Hematopoietic multipotent progenitor cell treated with erythropoietin and hydrocortisone succinate and interleukin-3 and kit ligand, for 17 days (in vitro differentiated cells): Measurements from ENCODE around the gene PDE6B.
"Not testable (repeated sequence)": the region's sequence is repeated elsewhere in the genome, so short reads cannot be mapped to it uniquely, and the experiment has no call there.

Experiments
- DNase-seq: peaks from one replicate; pipeline ENCODE4 v3.0.0-alpha.2; 2015; ENCODE audit warnings: low spot score

PDE6B gene

DNA sequence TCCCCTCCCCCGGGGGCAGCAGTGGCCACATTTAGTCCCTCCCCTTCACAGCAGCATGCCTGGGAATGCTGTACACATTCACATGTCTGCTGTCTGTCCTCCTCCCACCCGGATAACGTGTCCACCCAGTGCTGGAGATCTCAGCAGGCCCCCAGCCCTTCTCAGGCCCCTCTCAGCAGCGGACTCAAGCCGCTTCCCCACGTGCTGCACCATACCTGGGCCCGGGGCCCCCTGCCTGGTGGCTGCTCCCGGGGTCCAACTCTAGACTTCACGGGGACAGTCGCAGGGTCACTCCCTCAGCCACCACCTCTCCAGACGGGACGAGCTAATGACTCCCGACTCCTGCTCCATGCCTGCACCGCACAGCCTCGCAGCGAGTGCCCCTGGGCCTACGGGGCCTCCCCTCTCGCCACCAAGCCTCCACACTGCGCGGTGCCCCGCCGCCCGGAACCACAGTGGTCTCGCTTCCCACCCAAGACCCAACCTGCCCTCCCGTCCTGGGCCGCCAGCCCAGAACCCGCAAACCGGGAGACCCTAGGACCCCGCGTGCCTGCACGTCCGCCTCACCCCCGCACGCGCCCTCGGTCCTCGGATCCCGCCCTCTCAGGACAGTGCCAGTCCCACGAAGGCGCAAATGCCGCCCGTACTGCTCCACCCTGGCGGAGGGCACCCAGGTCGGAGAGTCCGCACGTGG lies 79.0 kb downstream of the PDE6B start:
- no peak for DNase-seq

DNA sequence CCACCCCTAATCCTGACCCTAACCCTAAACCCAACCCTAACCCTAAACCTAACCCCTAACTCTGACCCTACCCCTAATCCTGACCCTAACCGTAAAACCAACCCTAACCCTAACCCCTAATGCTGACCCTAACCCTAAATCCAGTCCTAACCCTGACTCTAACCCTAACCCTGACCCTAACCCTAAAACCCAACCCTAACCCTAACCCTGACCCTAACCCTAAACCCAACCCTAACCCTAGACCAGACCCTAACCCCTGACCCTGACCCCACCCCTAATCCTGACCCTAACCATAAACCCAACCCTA lies 79.6 kb downstream of the PDE6B start:
- no peak for DNase-seq

DNA sequence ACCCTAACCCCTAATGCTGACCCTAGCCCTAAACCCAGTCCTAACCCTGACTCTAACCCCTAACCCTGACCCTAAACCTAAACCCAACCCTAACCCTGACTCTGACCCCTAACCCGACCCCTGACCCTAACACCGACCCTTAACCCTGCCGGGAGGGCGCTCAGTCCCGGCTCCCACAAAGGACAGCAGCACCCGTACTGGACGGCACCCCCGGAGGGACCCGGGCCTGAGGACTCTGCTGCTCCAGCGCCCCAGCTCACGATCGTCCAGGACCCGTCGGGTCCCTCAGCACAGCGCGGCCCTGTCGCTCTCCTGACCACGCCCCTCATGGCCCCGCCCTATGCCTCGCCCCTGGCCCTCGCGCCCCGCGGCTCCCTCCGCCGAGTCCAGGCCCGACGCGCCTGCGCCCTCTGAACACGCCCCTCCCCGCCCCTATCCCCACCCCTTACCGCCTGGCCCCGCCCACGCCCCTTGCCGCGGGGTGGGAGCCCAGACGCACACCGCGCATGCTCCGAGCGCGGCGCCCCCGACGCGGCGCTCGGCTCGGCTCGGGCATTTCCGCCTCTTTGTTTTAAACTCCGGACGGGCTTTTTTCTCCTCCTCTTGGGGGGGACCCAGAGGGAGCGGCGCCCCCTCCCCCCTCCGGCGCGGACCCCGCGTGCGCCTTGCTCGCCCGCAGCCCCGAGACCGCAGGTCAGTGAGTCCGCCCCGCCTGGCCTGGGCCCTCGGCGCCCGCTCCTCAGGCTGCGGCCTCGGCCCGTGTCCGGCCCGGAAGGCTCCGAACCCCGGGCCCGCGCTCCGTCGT lies 80.1 kb downstream of the PDE6B start, which contains the start of gene PCGF3:
Gene PCGF3 (plus strand): TSS at position 555 of the 805 bp plus-strand sequence. CDS start 27,849 bp downstream, outside the sequence.
- DNase-seq = peak; percentile 90

DNA sequence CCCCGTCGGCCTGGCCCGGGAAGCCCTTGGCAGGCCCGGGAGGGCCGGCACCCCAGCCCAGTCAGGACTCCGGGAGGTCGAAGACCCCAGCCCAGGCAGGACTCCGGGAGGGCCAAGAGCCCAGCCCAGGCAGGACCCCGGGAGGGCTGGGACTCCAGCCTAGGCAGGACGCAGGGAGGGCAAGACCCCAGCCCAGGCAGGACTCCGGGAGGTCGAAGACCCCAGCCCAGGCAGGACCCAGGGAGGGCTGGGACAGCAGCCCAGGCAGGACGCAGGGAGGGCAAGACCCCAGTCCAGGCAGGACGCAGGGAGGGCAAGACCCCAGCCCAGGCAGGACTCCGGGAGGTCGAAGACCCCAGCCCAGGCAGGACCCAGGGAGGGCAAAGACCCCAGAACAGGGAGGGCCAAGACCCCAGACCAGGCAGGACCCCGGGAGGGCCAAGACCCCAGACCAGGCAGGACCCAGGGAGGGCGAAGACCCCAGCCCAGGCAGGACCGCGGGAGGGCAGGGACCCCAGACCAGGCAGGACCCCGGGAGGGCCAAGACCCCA lies 80.8 kb downstream of the PDE6B start:
- not testable (repeated sequence) for DNase-seq

DNA sequence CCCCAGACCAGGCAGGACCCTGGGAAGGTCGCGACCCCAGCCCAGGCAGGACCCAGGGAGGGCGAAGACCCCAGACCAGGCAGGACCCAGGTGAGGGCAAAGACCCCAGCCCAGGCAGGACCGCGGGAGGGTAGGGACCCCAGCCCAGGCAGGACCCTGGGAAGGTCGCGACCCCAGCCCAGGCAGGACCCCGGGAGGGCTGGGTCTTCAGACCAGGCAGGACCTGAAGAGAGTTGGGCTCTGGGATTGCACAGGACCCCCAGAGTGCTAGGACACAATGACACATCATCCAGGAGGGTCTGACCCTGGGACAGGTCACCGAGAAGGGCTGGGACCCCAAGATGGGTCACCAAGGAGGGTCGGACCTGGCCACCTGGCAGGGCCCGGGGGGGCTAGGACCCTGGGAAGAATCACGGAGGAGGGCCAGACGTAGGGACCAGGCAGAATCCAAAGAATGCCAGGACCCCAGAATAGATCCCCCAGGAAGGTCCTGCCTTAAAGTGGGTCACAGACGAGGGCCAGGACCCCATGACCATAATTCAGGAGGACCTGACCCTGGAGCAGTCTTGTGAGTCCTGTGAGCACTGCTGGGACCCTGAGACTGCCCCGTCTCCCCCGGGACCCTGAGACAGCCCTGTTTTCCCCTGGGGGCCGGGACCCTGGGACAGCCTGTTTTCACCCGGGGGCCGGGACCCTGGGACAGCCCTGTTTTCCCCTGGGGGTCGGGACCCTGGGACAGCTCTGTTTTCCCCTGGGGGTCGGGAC lies 81.6 kb downstream of the PDE6B start:
- DNase-seq = no peak

DNA sequence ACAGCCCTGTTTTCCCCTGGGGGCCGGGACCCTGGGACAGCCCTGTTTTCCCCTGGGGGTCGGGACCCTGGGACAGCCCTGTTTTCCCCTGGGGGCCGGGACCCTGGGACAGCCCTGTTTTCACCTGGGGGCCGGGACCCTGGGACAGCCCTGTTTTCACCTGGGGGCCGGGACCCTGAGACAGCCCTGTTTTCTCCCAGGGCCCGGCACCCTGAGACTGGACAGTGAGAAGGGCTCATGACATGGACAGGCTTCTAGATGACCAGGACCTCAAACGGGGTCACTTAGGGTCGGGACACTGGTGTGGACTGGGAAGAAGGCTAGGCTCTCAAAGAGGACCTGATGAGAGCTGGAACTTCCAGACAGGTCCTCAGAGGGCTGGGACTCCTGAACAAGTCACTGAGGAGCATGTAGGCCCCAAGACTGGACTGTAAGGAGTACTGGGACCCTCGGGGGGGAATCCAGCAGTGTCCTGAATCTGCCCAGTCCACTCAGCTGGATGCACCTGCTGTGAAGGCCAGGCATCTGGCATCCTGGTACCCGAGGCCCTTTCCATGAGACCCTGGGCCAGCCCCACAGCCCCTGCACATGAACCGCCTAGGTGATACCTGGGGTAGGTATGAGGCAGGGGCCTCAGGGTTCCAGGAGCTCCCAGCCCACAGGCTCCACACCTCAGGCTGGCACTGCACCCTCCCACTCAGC lies 82.7 kb downstream of the PDE6B start:
- no peak for DNase-seq

DNA sequence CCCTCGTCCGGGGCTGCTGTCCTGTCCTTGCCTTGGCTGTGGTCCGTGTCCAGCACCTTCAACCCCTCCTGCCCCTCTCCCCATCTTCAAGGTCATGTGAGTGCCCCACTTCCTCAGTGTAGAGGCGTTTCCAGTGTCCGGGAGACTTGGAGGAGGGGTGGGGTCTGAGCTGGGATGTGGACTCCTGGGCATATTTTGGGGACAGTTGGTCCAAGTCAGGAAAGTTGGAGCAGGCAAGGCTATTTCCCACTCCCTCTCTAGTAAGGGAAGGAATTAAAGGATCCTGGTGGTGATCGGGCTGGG lies 83.2 kb downstream of the PDE6B start:
- no peak for DNase-seq

DNA sequence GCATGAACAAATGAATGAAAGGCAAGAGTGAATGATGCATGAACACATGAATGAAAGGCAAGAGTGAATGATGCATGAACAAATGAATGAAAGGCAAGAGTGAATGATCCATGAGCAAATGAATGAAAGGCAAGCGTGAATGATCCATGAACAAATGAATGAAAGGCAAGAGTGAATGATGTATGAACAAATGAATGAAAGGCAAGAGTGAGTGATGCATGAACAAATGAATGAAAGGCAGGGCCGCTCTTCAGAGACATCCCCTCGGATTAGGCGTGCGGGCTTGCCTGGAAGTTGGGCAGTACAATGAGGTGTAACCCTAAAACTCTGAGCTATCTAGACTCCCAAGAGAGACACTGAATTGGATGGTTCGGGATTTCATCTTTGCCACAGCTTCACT lies 84.0 kb downstream of the PDE6B start:
- DNase-seq = no peak

DNA sequence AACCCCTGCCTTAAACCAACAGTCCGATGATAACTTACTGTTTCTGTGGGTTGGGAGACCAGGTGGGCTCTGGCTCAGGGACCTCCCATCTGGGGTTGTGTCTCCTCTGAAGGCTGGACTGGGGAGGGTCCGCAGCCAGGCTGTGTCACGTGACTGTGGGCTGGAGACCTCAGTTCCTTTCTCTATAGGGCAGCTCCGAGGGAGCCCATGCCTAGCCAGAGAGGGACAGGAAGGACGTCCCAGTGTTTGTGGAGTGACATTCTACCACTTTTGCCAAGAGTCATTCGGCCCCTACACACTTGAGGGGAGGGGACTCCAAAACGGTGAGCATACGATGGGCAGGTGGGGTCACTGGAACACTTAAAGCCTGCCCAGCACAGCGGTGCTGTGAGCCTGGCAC lies 84.7 kb downstream of the PDE6B start:
- no peak for DNase-seq

DNA sequence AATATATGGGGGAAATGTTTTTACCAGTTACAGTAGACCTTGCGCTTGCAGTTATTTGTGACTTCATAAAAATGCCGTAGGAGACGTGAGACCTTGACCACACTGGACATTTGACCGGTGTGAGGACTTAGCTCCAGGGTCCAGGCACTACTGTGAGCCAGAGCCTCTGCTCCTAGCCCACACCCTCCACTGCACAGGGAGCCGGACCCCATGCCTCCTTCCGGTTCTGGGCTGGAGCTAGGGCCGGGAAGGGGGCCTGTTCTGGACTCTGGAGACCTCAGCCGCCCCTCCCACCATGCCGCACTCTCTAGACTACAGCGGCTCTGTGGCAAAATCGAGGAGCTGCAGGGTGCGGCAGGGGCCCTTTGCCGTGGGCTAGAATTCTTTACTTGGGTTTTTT lies 85.5 kb downstream of the PDE6B start:
- DNase-seq = no peak

DNA sequence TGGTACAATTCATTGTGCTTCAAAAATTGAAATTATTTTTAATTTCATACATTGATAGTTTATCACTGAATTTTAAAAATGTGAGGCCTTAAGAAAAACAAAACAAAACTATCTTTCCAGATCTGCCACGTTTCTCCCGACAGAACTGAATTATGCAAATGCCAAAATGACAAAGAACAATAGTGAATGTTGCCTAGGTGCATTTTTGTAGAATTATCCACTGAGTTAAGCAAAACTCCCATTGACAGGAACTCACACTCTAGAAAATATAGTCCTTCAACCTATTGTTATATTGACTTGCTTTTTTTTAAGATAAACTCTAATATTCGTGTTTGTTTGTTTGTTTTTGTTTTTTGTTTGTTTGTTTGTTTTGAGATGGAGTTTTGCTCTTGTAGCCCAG lies 86.7 kb downstream of the PDE6B start:
- DNase-seq = no peak

DNA sequence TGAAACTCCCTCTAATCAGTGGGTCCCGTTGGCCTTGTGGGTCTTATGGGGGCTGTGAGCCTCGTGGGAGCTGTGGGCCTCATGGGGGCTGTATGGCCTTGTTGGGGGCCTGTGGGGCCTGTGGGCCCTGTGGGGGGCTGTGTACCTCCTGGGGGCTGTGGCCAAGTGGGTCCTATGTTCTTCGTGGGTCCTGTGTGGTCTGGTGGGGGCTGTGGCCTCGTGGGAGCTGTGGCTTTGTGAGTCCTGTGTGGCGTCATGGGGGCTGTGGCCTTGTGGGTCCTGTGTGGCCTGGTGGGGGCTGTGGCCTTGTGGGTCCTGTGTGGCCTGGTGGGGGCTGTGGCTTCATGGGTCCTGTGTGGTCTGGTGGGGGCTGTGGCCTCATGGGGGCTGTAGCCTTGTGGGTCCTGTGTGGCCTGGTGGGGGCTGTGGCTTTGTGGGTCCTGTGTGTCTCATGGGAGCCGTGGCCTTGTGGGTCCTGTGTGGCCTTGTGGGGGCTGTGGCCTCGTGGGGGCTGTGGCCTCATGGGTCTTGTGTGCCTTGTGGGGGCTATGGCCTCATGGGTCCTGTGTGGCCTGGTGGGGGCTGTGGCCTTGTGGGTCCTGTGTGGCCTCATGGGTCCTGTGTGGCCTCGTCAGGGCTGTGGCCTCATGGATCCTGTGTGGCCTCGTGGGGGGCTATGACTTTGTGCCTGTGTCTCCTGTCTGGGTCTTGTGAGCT lies 87.7 kb downstream of the PDE6B start:
- DNase-seq = no peak

DNA sequence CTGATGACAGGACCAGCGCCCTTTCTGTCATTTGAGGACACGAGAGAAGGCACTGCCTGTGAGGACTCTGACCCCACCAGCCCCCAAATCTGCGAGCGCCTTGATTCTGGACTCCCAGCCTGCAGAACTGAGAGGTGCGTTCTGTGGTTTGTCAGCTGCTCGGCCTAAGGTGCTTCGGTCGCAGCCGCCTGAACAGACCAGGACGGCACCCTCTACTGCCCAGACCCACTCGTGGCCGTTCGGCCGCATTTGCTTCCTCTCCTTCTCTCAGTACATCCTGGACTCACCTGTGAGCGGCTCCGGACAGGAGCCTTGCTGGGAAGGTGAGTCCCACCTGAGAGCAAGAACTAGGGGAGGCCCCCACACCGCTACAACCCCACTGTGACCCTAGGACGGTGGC lies 88.7 kb downstream of the PDE6B start:
- no peak for DNase-seq

DNA sequence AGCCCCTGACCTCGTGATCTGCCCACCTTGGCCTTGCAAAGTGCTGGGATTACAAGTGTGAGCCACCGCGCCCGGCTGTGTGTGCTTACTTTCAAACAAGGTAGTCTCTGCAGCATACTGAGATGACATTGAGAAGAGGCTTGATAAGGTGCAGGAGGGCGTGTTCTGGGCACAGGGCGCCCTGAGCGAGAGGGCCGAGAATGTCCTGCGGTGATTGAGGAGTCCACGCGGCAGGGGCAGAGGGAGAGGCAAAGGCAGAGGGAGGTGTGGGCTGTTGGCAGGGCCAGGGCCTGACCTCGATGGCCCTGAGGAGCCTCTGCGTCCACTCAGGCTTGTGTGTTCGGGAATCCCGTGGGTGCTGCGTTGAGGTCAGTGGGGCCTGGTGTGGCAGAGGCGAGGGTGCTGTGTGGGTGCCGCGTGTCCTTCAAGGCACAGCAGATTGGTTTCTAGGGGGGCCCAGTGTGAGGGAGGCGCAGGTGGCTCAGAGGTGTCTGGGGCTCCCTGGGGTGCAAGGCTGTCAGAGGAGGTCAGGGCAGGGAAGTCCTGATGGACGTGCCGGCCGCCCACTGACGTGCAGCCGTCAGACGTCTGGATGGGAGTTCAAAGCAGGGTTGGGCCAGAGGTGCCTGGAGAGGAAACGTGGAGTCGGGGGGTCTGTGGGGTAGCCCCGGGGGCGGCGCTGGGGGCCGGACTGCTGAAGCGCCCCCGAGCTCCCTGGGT lies 92.4 kb downstream of the PDE6B start:
- DNase-seq = no peak

DNA sequence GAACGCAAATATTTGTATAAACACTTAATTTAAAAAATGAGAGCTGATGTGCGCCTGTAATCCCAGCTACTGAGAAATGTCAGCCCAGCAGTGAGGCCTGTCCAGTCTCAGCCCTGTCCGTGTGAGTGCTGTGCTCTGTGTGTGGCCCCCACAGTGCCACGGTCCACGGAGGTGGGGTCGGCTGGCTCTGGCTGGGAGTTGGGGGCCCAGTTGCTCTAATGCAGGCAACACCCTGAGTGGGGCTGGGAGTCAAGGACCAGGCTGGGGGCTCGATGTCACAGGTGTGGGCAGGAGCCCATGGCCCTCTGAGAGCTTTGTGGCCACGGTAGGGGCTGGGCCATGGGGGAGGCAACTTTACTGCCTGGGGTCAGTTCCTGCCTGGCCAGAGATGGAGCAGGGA lies 93.1 kb downstream of the PDE6B start:
- no peak for DNase-seq
